HG03442 (cell line): ENCODE measurements around the gene MAPKAPK3.
"Not testable (repeated sequence)": the region's sequence is repeated elsewhere in the genome, so short reads cannot be mapped to it uniquely, and the experiment has no call there.

Experiments
- ATAC-seq: cut with Tn5 transposase; IDR thresholded peaks from one replicate; pipeline ENCODE4 v1.9.1; 2021; ENCODE audit warnings: mild to moderate bottlenecking, moderate library complexity; ENCODE audit not compliant: unreplicated experiment

MAPKAPK3 gene

DNA sequence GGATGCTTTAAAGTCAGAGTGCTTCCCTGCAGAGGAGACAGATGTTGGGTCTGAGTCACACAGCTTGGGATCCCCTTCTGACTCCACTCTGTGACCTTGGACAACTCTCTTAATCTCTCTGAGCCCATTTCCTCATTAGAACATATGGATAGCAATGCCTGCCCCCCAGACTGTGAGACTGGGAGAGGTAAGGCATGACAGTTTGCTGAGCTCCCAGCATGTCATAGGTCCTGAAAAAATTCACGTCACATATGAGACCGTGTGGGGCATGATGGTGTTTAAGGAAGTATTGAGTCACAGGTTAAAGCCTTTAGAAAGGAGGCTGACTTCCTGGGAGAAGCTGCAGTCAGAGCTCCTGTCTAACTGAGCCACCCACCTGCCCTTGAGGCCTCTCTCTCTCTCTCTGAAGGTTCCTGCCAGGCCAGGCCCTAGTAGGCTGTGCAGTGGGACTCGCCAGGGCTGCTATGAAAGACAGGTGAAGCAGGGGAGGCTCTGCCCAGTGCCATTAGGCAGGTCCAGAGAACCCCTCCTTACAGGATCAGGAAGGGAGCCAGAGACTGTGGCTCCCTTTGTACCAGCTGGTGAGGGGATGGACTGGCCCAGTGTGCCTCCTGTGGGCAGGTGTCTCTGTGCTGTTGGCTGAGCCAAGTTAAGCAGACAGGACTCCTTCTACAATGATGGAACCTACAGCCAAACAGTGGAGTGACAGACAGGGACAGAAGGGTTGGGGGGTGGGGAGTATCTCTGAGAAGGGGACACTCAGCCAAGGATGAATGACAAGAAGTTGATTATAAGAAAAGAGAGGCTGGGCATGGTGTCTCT is 38.3 kb downstream of the MAPKAPK3 start:
- ATAC-seq: no peak

DNA sequence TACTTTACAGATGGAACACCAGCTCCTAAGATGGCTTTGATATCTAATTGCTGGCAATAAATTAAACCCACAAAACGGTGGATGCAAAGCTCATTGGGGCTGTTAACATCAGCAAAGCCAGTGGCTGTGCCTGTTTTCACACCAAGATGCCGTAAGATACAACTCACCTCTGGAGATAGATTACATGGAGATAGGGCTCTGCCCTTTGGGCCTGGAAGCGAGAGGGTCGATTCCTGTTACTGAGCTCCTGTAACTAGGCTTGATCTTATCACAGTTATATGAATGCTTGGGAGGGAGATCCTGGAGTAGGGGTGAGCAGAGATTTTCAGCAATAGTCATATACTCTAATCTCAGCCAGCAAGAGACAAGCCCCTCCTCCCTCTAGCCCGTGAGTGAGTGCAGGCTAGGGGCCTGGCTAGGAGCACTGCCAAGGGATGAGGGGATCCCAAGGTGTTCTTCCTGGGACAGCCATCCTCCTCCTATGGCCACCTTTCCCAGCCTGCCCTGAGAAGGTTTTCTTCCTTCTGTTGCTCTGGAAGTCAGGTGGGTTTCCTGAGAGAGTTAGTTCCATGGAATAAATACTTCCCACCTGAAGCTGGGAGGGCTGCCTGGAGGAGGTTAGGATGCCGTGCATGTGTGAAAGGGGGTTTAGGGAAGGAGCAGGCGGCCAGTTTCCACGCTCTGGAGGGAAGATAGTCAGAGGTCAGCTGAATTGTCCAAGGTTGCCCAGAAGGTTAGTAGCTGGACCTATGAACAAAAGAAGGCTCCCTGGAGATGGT is 39.7 kb downstream of the MAPKAPK3 start:
- no peak for ATAC-seq

DNA sequence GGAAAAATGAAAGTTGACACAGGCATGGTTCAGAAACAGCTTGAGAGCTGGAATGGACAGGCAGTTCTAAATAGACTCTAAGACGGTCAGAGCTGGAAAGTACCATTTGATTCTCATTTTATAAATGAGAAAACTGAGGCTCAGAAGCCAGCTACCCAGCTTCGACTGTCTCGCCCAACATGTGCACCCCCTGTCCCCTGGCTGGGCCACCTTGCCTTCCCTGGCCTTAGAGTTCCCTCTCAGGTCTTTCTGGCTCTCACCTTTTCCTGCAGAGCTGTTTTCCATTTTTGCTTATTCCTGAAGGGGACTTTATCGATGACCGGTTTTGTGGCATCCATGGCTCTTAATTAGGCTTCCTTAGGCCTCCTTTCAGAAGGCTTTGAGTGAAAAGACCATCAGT is 40.5 kb downstream of the MAPKAPK3 start:
- ATAC-seq: no peak

DNA sequence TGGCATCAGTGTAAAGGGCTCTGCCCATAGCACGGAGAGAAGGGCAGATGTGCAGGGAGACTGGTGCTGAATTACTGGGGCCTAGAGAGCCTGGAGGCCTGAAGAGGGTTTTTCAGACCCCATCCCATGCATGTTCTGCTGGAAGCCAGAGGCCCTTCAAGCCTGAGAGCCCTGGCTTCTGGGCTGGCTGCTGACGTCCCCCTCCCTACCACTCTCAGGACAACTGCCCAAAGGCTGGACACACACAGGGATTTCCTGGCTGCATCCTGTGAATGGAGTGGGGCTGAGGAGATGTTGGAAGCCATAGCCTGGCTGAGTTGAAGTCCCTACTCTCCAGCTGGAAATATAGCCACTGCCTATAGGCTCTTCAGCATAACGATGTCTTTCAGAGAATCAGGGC is 40.9 kb downstream of the MAPKAPK3 start:
- no peak for ATAC-seq

DNA sequence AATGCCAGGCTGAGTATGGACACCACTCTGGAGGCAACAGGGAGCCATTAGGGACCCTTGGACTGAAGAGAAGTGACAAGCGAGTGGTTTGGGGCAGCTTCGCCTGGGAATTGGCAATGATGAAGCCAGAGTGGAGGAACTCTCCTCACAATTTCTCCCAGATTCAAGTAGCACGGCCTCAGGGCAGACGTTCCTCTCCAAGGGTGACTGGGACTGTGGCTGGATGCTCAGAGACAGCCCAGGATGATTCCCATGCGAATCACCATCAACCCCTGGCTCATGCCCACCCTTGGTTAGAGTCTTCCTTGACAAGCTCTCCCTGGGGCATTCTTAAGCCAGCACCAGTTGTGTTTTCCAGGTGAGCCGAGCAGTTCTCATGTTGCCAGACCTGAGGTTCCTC is 41.5 kb downstream of the MAPKAPK3 start:
- no peak for ATAC-seq

DNA sequence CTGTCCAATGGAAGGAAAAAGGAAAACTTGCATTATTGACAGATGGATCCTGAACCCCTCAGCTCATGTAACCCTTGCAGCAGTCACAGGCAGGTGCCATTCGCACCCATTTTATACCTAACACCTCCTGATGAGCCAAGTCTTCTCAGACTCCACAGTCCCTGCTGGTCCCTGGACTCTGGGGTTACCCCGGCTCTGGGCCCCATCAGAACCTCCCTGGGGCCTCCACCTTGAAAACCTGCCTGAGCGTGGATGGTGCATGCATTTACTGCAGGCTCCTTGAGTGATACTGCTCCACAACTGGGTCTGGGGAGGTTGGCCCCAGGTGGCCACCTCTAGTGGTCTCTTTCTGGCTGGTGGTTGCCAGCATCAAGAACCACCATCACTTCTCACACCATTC is 41.9 kb downstream of the MAPKAPK3 start:
- ATAC-seq: no peak

DNA sequence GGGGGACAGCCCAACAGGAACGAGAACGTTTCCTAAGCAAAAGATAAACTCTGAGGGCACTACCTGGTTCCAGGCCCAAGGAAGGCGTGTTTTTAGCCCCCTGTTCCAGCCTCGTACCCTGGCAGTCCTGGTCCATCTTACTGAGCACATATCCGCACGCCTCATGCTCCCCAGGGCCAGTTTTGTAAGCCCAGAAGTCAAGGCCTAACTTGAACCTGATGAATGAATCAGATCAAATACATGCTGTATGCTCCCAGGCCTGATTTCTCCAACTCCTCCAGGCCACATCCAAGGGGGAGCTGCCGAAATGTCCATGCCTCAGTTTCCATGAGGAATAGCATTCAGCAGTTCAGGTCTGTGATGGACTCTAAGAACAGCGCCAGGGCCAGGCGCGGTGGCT is 43.4 kb downstream of the MAPKAPK3 start:
- no peak for ATAC-seq

DNA sequence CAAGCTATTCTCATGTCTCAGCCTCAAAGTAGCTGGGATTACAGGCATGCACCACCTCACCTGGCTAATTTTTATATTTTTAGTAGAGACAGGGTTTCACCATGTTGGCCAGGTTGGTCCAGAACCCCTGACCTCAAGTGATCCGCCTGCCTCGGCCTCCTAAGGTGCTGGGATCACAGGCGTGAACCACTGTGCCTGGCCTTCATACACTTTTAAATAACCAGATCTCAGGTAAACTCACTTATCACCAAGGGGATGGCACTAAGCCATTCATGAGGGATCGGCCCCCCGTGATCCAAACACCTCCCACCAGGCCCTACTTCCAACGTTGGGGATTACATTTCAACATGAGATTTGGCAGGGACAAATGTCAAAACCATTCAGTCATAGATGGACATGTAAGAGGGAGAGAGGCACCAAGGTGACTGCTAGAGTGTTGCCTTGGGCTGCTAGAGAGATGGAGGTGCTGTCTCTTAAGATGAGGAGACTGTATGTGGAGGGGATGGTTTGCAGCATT is 44.4 kb downstream of the MAPKAPK3 start:
- no peak for ATAC-seq

DNA sequence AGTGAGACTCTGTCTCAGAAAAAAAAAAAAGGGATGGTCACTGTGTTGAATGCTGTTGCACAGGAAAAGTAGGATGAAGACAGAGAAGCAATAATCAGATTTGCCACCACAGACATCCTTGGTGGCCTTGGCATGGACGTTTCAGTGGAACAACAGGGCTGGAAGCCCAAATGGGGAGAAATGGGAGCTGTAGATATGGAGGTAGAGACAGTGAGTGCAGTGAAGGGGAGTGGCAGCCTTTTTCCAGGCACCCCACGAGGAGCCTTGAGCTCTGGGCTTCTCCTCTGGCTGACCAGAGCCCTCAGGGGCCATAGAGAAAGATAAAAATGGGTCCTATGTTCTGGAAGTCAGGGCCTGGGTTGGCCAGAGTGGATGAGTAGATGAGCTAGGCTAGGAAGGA is 45.5 kb downstream of the MAPKAPK3 start:
- no peak for ATAC-seq

DNA sequence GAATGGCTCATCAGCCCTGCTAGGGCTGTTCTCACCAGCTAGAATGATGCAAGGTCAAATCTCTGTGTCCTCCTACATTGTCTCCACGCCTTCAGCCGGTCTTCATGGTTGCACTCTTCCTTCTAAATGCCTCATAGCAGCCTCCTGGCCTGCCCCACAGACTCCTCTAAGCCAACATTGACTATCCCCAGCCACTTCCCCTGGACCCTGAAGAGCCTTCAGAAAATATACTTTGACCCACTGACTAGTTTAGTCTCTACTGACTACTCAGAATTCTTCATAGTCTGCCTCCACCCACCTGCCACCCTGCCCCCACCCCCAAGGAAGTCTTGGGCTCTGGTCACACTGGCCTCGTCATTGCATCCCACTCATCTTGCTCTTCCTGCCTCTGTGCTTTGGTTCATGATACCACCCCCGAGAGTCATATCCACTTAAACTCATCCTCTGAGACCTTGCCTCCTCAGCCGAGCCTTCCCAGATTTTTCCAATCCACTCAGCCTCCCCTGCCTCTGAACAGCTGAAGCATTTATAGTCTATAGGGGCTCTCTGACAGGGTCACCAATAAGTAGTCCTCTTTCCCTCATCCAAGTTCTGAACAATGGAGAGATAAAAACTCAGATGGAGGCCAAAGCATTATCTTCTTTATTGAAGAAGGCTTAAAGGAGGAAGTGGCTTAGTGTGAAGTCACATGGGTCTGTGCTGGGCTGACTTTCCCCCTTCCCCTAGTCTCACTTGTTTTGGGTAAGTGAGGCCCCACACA is 48.3 kb downstream of the MAPKAPK3 start:
- no peak for ATAC-seq

DNA sequence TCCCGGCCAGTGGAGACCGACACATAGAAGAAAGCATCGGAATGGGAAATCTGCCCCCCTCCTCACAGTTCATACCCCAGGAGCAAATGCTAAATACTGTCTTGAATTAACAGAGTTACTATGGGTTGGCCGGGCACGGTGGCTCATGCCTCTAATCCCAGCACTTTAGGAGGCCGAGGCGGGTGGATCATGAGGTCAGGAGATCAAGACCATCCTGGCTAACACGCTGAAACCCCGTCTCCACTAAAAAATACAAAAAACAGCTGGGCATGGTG is 48.8 kb downstream of the MAPKAPK3 start:
- ATAC-seq: not testable (repeated sequence)

DNA sequence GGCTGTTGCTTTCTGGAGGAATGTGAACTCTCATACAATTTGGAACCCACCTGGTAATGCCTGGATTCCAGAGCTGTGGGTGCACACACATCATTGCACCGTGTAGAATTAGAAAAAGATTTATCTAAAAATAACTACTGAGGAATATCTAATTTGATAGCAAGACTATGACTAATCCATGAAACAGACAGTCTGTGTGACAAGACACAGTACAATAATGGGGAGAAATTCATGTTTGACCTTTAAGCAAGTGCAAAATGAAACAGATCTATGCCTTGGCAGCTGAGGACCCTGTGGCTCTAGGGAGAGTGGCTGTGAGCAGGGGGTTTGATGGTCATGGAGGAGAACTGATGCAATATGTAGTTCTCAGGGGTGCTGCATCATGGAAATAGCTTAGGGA is 49.9 kb downstream of the MAPKAPK3 start:
- ATAC-seq: no peak

DNA sequence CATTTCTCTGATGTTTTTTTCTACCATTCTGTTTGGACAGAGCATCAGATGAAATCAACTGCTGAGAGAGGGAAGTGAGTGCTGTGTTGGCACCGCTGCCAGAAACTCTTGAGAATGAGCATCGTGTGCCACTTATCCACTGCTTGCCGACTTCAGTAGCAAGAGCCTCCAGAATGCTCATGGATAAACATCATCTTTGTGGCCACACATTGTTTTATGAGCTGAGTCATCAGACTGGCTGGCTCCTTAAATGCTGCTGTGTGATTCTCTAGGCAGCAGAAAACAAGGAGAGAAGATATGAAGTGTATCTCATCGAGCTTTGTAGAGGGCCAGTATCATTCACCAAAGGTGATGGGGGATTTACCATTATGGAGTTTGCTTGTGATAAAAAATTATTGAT is 54.4 kb downstream of the MAPKAPK3 start:
- ATAC-seq: no peak

DNA sequence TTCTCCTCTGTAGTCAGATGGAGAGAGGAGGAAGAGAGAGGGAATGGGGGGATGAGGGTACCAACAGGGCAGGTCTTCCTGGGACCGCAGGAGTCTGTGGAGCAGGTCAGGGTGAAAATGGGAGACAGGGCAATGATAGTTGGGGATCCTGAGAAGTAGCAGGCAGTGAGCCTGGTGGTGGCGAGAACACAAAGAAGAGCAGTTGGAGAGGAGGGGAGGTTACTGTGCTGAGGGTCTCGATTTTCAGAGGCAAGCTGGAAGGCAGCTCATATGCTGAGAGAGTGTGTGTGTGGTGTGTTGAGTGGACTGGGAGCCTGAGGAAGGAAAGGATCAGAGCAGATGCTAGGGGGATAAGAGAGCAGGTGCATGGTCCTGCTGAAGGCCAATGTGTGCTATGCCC is 55.7 kb downstream of the MAPKAPK3 start:
- no peak for ATAC-seq

DNA sequence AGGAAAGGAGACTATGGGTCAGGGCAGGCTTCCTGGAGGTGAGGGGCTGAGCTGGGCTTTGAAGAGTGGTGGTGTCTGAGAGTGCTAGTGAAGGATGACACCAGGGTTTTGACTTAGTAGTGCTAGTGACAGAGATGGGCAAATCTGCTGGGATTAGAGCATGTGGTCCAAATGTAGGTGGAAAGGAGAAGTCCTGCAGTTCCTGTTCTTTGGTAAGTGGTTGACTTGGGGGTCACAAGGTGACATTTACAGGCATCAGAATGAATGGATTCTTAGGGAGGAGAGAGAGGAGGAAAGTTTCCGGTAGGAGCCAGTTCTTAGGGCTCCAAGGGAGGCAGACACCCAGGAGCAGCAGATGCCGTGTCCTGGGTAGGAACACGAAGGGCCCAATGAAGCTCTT is 57.0 kb downstream of the MAPKAPK3 start:
- ATAC-seq: no peak

DNA sequence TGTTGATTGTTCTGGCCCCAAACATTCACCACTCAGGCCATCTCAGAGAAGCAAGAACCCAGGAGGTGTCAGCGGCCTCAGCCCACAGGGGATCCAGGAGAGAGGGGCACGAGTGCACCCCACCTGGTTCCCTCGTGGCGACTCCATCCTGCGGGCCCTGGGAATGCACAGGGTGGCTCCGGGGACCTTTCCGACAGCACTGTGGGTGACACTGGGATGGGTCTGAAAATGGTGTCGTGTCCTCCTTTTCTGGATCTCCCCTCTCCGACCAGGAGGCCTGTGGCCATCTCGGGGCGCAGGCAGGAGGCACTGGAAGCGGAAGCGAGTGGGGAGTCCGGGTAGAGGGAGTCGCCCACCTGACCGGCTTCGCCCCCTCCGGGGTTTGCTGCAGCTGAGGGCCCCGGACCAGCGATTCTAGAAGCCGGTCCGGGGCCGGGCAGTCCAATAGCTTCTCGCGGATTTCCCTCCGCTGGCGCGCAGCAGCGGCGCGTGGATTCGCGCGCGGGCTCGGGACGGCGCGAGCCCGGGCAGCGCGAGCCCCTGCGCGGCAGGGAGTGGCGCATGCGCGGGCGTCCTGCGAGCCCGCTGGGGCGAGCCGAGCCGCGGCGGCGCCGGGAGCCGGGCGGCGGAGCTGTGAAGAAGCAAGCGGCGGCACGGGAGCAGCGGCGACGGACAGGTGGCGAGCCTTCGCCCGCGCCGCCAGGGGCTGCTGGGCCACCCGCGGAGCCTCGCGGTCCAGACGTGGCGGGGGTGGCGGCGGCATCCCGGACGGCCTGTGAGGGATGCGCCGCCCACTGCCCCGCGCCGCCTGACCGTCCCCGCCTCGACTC is 57.6 kb downstream of the MAPKAPK3 start, which contains the start of gene DOCK3:
Gene DOCK3, plus strand, starts transcription at position 579 of the 830 bp plus-strand sequence. CDS start 337 bp downstream, outside the sequence.
- ATAC-seq: peak; percentile 61

DNA sequence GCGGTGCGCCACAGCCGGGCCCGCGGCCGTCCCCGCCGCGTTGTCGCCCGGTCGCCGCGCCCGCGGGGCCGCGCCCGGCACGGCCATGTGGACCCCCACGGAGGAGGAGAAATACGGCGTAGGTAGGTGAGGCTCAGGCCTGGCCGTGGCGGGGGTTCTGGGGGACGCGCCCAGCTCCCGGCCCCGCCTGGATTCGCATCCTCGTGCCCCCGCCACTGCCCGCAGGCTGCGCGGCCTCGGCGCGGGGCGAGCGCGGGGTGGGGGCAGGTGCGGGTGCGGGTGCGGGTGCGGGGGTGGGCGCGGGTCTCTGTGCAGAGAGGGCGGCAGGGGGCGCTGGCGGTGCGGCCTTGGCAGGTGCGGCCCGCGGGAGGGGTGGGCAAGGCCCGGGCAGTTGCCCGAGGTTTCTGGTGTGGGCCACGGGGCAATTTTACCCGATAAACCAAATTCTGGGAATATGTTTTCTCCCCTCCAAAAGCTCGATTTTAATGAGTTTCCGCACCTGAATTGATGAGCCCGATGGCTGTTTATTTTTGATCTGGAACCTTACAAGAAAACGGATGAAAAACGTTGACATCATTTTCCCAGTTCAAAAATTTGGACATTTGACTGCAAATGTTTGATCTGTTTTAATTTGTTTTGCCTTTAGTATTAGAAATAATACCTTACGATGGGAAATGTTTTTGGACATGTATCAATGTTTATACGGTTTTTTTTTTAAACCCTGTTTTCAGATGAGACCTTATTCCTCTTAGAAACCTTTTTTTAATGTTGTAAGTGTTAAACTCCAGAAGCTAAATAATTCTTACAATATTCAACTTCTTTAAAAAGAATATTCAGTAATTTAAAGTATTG is 58.5 kb downstream of the MAPKAPK3 start:
- ATAC-seq: peak; percentile 33

DNA sequence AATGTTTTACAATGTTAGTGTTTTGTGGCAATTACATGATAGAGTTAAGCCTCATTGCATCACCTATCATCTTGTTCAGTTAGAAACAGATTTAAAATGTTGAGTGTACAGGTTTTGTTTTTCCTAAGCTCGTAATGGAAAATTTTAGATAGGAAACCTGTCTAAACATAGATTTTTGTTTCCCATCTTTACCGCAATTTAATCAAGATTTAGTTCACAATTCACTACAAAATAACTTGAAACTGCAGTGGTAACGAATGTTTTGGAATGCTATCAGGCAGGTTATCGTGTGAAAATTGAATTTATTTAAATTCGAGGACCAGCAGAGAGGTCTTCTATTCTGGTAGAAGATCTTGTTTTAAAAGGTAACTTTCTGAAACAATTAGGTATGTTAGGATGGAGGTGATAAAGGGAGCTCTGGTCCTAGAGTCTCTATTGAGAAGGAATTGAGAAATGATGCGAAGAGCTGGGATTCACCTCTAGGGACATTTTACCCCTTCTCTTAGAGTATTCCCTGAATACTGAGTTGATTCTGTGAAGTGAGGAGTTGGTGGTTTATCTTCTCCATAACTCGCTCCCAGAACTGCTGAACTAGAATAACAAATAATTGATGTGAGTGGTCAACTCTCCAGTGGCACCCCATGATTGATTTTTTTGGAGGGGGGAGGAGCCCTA is 59.2 kb downstream of the MAPKAPK3 start:
- ATAC-seq: no peak

DNA sequence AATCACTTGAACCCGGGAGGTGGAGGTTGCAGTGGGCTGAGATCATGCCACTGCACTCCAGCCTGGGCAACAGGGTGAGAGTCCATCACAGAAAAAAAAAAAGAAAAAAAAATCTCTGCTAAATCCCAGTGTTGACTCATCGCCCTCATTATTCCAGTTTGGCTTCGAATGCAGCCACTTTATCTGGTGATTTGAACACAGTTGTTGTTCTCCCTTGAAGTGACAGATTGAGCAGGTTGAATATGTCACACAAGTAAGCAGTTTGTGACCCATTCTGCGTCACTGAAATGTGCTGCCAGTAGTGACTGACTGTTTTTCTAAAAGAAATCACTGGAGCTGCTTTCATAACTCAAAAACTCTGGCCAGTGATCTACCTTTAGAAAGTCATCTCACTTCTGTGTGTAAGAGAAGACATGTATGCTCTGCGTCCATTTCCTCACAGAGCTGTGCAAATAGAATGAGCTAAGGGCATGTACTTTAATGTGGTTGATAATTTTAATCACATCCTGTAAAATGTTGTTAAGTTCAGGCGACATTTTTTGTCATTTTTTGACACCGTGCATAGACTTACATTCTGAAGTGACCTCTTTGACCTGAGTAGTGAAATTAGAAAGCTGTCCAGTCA is 70.3 kb downstream of the MAPKAPK3 start:
- ATAC-seq: no peak
